Hepatocyte (in vitro differentiated cells): ENCODE measurements around the gene SNED1. TPM values are rescaled to one million over a fixed set of nuclear protein-coding genes. Genes with fewer than 3 reads are reported as not detected.

Experiments
- DNase-seq: peaks from one replicate; pipeline ENCODE4 v3.0.0-alpha.2; 2016; ENCODE audit warnings: low spot score
- H2AFZ ChIP-seq: fragments of 200-600 bp; sonication (generic); 2 replicates; pipeline ENCODE4 v1.6.0; 2016; ENCODE audit warnings: antibody characterized with exemption, mild to moderate bottlenecking
- H3K27ac ChIP-seq: fragments of 200-600 bp; sonication (generic); 2 replicates; pipeline ENCODE4 v1.5.1; 2016; ENCODE audit warnings: mild to moderate bottlenecking
- H3K27me3 ChIP-seq: fragments of 200-600 bp; sonication (generic); 2 replicates; pipeline ENCODE4 v1.6.1; 2016
- H3K36me3 ChIP-seq: fragments of 200-600 bp; sonication (generic); replicated peaks from 2 replicates; pipeline ENCODE4 v1.5.1; 2016; ENCODE audit warnings: low read depth; ENCODE audit not compliant: insufficient read depth
- H3K4me1 ChIP-seq: fragments of 200-600 bp; sonication (generic); 2 replicates; pipeline ENCODE4 v1.5.1; 2016; ENCODE audit warnings: mild to moderate bottlenecking, moderate library complexity; ENCODE audit not compliant: insufficient read depth
- H3K4me2 ChIP-seq: fragments of 200-600 bp; sonication (generic); 2 replicates; pipeline ENCODE4 v1.6.0; 2016
- H3K4me3 ChIP-seq: fragments of 200-600 bp; sonication (generic); 2 replicates; pipeline ENCODE4 v1.5.1; 2016; ENCODE audit warnings: mild to moderate bottlenecking
- H3K79me2 ChIP-seq: fragments of 200-600 bp; sonication (generic); 2 replicates; pipeline ENCODE4 v1.6.0; 2017; ENCODE audit warnings: mild to moderate bottlenecking
- H3K9me2 ChIP-seq: fragments of 200-600 bp; sonication (generic); replicated peaks from 2 replicates; pipeline ENCODE4 v1.6.0; 2017; ENCODE audit warnings: mild to moderate bottlenecking; ENCODE audit not compliant: insufficient read depth
- H3K9me3 ChIP-seq: fragments of 200-600 bp; sonication (generic); 2 replicates; pipeline ENCODE4 v1.5.1; 2016; ENCODE audit warnings: low read depth, mild to moderate bottlenecking
- H4K20me1 ChIP-seq: fragments of 200-600 bp; sonication (generic); 2 replicates; pipeline ENCODE4 v1.6.0; 2016; ENCODE audit warnings: mild to moderate bottlenecking; ENCODE audit not compliant: insufficient read depth, poor library complexity, severe bottlenecking
- EZH2 ChIP-seq: fragments of 200-600 bp; sonication (generic); IDR thresholded peaks from 2 replicates; pipeline ENCODE4 v1.6.1; 2016; ENCODE audit warnings: antibody characterized with exemption, mild to moderate bottlenecking, borderline replicate concordance
- EZH2phosphoT487 ChIP-seq: fragments of 200-600 bp; sonication (generic); IDR thresholded peaks from one replicate; pipeline ENCODE4 v1.6.1; 2018; ENCODE audit warnings: antibody characterized with exemption, mild to moderate bottlenecking, low read depth, moderate library complexity; ENCODE audit not compliant: unreplicated experiment, severe bottlenecking
- WGBS: methylation state at CpG from one replicate; pipeline ENCODE4 v1.1.6; 2016; ENCODE audit warnings: low lambda C conversion rate; ENCODE audit errors: missing lambda C conversion rate; 5-methylcytosine and 5-hydroxymethylcytosine counted together
- polyA plus RNA-seq: library from polyadenylated mRNA; unstranded; fragments of >200 nt; fragmentation: Nextera tagmentation; extraction: Ambion mirVana; gene quantifications from 2 replicates; pipeline ENCODE4 v1.2.1, GENCODE V29; 2016
- total RNA-seq: library from RNA; depleted of rRNA; stranded (reverse); fragments of >200 nt; gene quantifications from 2 replicates; pipeline ENCODE4 v1.2.3, GENCODE V29; 2014
- TF ChIP-seq, protein P1 (sequence below): fragments of 200-600 bp; sonication (generic); IDR thresholded peaks from 2 replicates; pipeline ENCODE4 v1.5.1; 2016; ENCODE audit warnings: antibody characterized with exemption, mild to moderate bottlenecking; ENCODE audit not compliant: poor library complexity

The SNED1 gene
- total and polyA plus RNA-seq, 2 experiments from 2014 or later, result 4.6 to 6.5 TPM

GRCh38 chr2:240989451-240990265, 8.8 kb upstream of the SNED1 start:
- Histone ChIP-seq H4K20me1 (no peaks in the 10 kb centered on the region), H3K27ac (no peak overlapping the region), H3K4me2 (no peak overlapping the region), H3K9me2 (no peaks in the 10 kb centered on the region), H3K79me2 (no peaks in the 10 kb centered on the region), H3K27me3 (no peaks in the 10 kb centered on the region), H3K36me3 (no peaks in the 10 kb centered on the region), H3K9me3 (no peaks in the 10 kb centered on the region), H2AFZ (no peak overlapping the region), H3K4me1 (peaks cover 21% of the 10 kb centered on the region), H3K4me3 (no peak overlapping the region)
- peak; percentile 59 for DNase-seq
- WGBS, result 75% methylated on average over 17 of the region's 17 CpGs
- TF ChIP-seq, protein P1, sequence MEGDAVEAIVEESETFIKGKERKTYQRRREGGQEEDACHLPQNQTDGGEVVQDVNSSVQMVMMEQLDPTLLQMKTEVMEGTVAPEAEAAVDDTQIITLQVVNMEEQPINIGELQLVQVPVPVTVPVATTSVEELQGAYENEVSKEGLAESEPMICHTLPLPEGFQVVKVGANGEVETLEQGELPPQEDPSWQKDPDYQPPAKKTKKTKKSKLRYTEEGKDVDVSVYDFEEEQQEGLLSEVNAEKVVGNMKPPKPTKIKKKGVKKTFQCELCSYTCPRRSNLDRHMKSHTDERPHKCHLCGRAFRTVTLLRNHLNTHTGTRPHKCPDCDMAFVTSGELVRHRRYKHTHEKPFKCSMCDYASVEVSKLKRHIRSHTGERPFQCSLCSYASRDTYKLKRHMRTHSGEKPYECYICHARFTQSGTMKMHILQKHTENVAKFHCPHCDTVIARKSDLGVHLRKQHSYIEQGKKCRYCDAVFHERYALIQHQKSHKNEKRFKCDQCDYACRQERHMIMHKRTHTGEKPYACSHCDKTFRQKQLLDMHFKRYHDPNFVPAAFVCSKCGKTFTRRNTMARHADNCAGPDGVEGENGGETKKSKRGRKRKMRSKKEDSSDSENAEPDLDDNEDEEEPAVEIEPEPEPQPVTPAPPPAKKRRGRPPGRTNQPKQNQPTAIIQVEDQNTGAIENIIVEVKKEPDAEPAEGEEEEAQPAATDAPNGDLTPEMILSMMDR, result peak; percentile 44
- TF ChIP-seq EZH2, result no peak
- no peak for TF ChIP-seq EZH2phosphoT487

- H3K4me1 ChIP-seq, result peaks cover 26% of the 10 kb centered on the region
Measured at GRCh38 chr2:240990266-240990529, 8.2 kb upstream of the SNED1 start.

GRCh38 chr2:240990726-240991377, 7.6 kb upstream of the SNED1 start:
- H3K4me1 ChIP-seq, result peaks cover 32% of the 10 kb centered on the region
- no peak overlapping the region for H2AFZ ChIP-seq
- WGBS, result 86% methylated on average over 13 of the region's 13 CpGs
- no peaks in the 10 kb centered on the region for H3K9me2 ChIP-seq
- no peaks in the 10 kb centered on the region for H3K27me3 ChIP-seq
- no peak for DNase-seq
- no peak overlapping the region for H3K4me3 ChIP-seq
- H3K36me3 ChIP-seq, result no peaks in the 10 kb centered on the region
- H3K9me3 ChIP-seq, result no peaks in the 10 kb centered on the region
- no peaks in the 10 kb centered on the region for H4K20me1 ChIP-seq
- no peak overlapping the region for H3K27ac ChIP-seq
- TF ChIP-seq EZH2phosphoT487, result no peak
- H3K79me2 ChIP-seq, result no peaks in the 10 kb centered on the region
- H3K4me2 ChIP-seq, result no peak overlapping the region

More at GRCh38 chr2:240990266-240990529, 8.2 kb upstream of the SNED1 start:
- H4K20me1 ChIP-seq, result no peaks in the 10 kb centered on the region
- H3K27ac ChIP-seq, result no peak overlapping the region
- H3K9me3 ChIP-seq, result no peaks in the 10 kb centered on the region
- H3K27me3 ChIP-seq, result no peaks in the 10 kb centered on the region
- no peak overlapping the region for H3K4me3 ChIP-seq
- H3K4me2 ChIP-seq, result no peak overlapping the region
- 90% methylated on average over 2 of the region's 2 CpGs for WGBS
- no peaks in the 10 kb centered on the region for H3K79me2 ChIP-seq
- no peak for TF ChIP-seq EZH2phosphoT487
- TF ChIP-seq, protein P1, result no peak
- H3K9me2 ChIP-seq, result no peaks in the 10 kb centered on the region
- H3K36me3 ChIP-seq, result no peaks in the 10 kb centered on the region
- no peak for DNase-seq
- no peak overlapping the region for H2AFZ ChIP-seq
